ENCODE results near the gene MYO1C.

GRCh38 chr17:1434150-1434549, 58.3 kb downstream of the MYO1C start:
- TF ChIP-seq CTCF (IDR thresholded peaks at IDR 0.05) = no peak
- no peak for TF ChIP-seq POLR2A (IDR thresholded peaks at IDR 0.05)

Data from testis (tissue), 2 donors.